Activated CD4-positive, alpha-beta memory T cell treated with anti-CD3 and anti-CD28 coated beads for 36 hours (primary cell): ENCODE measurements around the gene BTNL8. TPM values are rescaled to one million over a fixed set of nuclear protein-coding genes. Genes with fewer than 3 reads are reported as not detected.
A peak's percentile ranks its signal among the peaks of the same experiment; 100 is the strongest.

Source experiments
- CTCF ChIA-PET: fragments of 350-600 bp; sonication (Branson Sonifier 250); formaldehyde crosslinking; loops from one replicate; lab custom pipeline; 2021; ENCODE audit warnings: antibody characterized with exemption, inconsistent platforms; lab: Charles Lee
- POLR2A ChIA-PET: fragments of 350-600 bp; sonication (Branson Sonifier 250); formaldehyde crosslinking; loops from one replicate; lab custom pipeline; 2021; ENCODE audit warnings: antibody characterized with exemption; lab: Charles Lee
- DNase-seq: peaks from one replicate; pipeline ENCODE4 v3.0.0-alpha.2; 2020
- H3K27ac Mint-ChIP-seq: one replicate; pipeline ENCODE4 v1.8.0; 2021; ENCODE audit warnings: mixed read lengths
- H3K27me3 Mint-ChIP-seq: one replicate; pipeline ENCODE4 v1.8.0; 2021; ENCODE audit warnings: mixed read lengths
- H3K36me3 Mint-ChIP-seq: one replicate; pipeline ENCODE4 v1.8.0; 2021; ENCODE audit warnings: mixed read lengths
- H3K4me1 Mint-ChIP-seq: one replicate; pipeline ENCODE4 v1.8.0; 2021; ENCODE audit warnings: low read depth, mixed read lengths
- H3K4me3 Mint-ChIP-seq: one replicate; pipeline ENCODE4 v1.8.0; 2021; ENCODE audit warnings: mild to moderate bottlenecking, mixed read lengths
- H3K9me3 Mint-ChIP-seq: one replicate; pipeline ENCODE4 v1.8.0; 2021; ENCODE audit warnings: mixed read lengths
- intact Hi-C: fragments of 100-400 bp; cut with micrococcal nuclease; formaldehyde crosslinking; loops from one replicate; pipeline ENCODE4 v1.15.1; 2023
- total RNA-seq, 2 experiments: library from RNA; stranded (reverse); gene quantifications; one replicate each; pipeline ENCODE4 v1.2.3, GENCODE V29; 2021

BTNL8 gene
- total RNA-seq, 2 experiments from 2014 or later = not detected

- H3K4me3 Mint-ChIP-seq = no peak overlapping the region
- no peaks in the 10 kb centered on the region for H3K36me3 Mint-ChIP-seq
- no peak overlapping the region for H3K27ac Mint-ChIP-seq
- no peaks in the 10 kb centered on the region for H3K27me3 Mint-ChIP-seq
- no peaks in the 10 kb centered on the region for H3K9me3 Mint-ChIP-seq
- ChIA-PET POLR2A (no interaction called here), CTCF (no interaction called here)
- H3K4me1 Mint-ChIP-seq = peaks cover 6% of the 10 kb centered on the region
- intact Hi-C loops = no loop called here
- DNase-seq = peak; percentile 13
Measured at GRCh38 chr5:180975338-180975737, 76.4 kb downstream of the BTNL8 start.

- H3K36me3 Mint-ChIP-seq = no peaks in the 10 kb centered on the region
- H3K27ac Mint-ChIP-seq = no peak overlapping the region
- H3K27me3 Mint-ChIP-seq = peaks cover 4% of the 10 kb centered on the region
- intact Hi-C loops = no loop called here
- peaks cover 6% of the 10 kb centered on the region for H3K4me1 Mint-ChIP-seq
- no peak for DNase-seq
- CTCF ChIA-PET = no interaction called here
- no peak overlapping the region for H3K4me3 Mint-ChIP-seq
- no peaks in the 10 kb centered on the region for H3K9me3 Mint-ChIP-seq
- POLR2A ChIA-PET = no interaction called here
Measured at GRCh38 chr5:180976518-180976917, 77.6 kb downstream of the BTNL8 start.

GRCh38 chr5:180977852-180978251, 78.9 kb downstream of the BTNL8 start:
- Mint-ChIP-seq H3K4me3 (no peak overlapping the region), H3K36me3 (no peaks in the 10 kb centered on the region), H3K27me3 (peaks cover 10% of the 10 kb centered on the region), H3K9me3 (no peaks in the 10 kb centered on the region), H3K27ac (no peak overlapping the region), H3K4me1 (peaks cover 6% of the 10 kb centered on the region)
- DNase-seq = no peak
- ChIA-PET CTCF (no interaction called here), POLR2A (no interaction called here)
- intact Hi-C loops = no loop called here

- intact Hi-C loops = no loop called here
- no peak overlapping the region for H3K4me3 Mint-ChIP-seq
- peaks cover 16% of the 10 kb centered on the region for H3K27me3 Mint-ChIP-seq
- DNase-seq = no peak
- H3K4me1 Mint-ChIP-seq = no peaks in the 10 kb centered on the region
- H3K9me3 Mint-ChIP-seq = no peaks in the 10 kb centered on the region
- ChIA-PET POLR2A (no interaction called here), CTCF (no interaction called here)
- no peaks in the 10 kb centered on the region for H3K36me3 Mint-ChIP-seq
- no peak overlapping the region for H3K27ac Mint-ChIP-seq
Measured at GRCh38 chr5:180982008-180982741, 83.2 kb downstream of the BTNL8 start.

- intact Hi-C loops = no loop called here
- Mint-ChIP-seq H3K9me3 (no peaks in the 10 kb centered on the region), H3K4me3 (no peak overlapping the region), H3K4me1 (no peaks in the 10 kb centered on the region), H3K27ac (no peak overlapping the region), H3K27me3 (peaks cover 22% of the 10 kb centered on the region), H3K36me3 (no peaks in the 10 kb centered on the region)
- DNase-seq = no peak
- CTCF ChIA-PET = no interaction called here
- POLR2A ChIA-PET = no interaction called here
Measured at GRCh38 chr5:180988016-180988415, 89.1 kb downstream of the BTNL8 start.

- H3K27me3 Mint-ChIP-seq = peaks cover 22% of the 10 kb centered on the region
- no peak for DNase-seq
- H3K27ac Mint-ChIP-seq = no peak within 1 kb of the TSS
- H3K36me3 Mint-ChIP-seq = no peaks in the 10 kb centered on the region
- CTCF ChIA-PET = no interaction called here
- no peaks in the 10 kb centered on the region for H3K4me1 Mint-ChIP-seq
- no peaks in the 10 kb centered on the region for H3K9me3 Mint-ChIP-seq
- POLR2A ChIA-PET = no interaction called here
- intact Hi-C loops = no loop called here
- H3K4me3 Mint-ChIP-seq = no peak within 1 kb of the TSS
Measured at GRCh38 chr5:180988592-180988991, 89.6 kb downstream of the BTNL8 start, which contains the start of gene BTNL3. TSS of gene BTNL3 (plus strand) at chr5:180988846. CDS start at chr5:180989029, 183 bp downstream.

- Mint-ChIP-seq H3K27ac (no peak overlapping the region), H3K9me3 (peaks cover 3% of the 10 kb centered on the region), H3K27me3 (peaks cover 23% of the 10 kb centered on the region), H3K36me3 (peaks cover 3% of the 10 kb centered on the region), H3K4me3 (no peak overlapping the region), H3K4me1 (no peaks in the 10 kb centered on the region)
- intact Hi-C loops = no loop called here
- ChIA-PET POLR2A (no interaction called here), CTCF (no interaction called here)
- no peak for DNase-seq
Measured at GRCh38 chr5:180990086-180990881, 91.3 kb downstream of the BTNL8 start.

GRCh38 chr5:180990882-180991242, 91.9 kb downstream of the BTNL8 start:
- H3K4me3 Mint-ChIP-seq = no peak overlapping the region
- H3K27ac Mint-ChIP-seq = no peak overlapping the region
- intact Hi-C loops = no loop called here

More at GRCh38 chr5:180990882-180991242, 91.9 kb downstream of the BTNL8 start:
- Mint-ChIP-seq H3K4me1 (no peaks in the 10 kb centered on the region), H3K9me3 (peaks cover 3% of the 10 kb centered on the region), H3K36me3 (peaks cover 3% of the 10 kb centered on the region), H3K27me3 (peaks cover 28% of the 10 kb centered on the region)
- ChIA-PET POLR2A (no interaction called here), CTCF (no interaction called here)
- no peak for DNase-seq

Other genes starting within 250 kb of the BTNL8 start
- 1 to 10 TPM; 1.4 to 2.0 TPM for gene FLT4, start 249.6 kb upstream of the BTNL8 start, total RNA-seq
- gene OR2Y1, start 159.1 kb upstream of the BTNL8 start, total RNA-seq = not detected
- gene MGAT1, start 96.4 kb upstream of the BTNL8 start, total RNA-seq = 100 to 1,000 TPM; 101 to 106 TPM
- 10 to 100 TPM; 17.9 to 20.5 TPM for gene ZFP62, start 37.9 kb upstream of the BTNL8 start, total RNA-seq
- gene BTNL3, start 89.7 kb downstream of the BTNL8 start, total RNA-seq = not detected
- gene BTNL9, start 141.1 kb downstream of the BTNL8 start, total RNA-seq = not detected
- gene OR2V1, start 232.0 kb downstream of the BTNL8 start, total RNA-seq = not detected
- not detected for gene OR2V2, start 248.4 kb downstream of the BTNL8 start, total RNA-seq